ENCODE data around the gene YWHAB.

GRCh38 chr20:44887466-44887865 lies 2.0 kb downstream of the YWHAB start:
- TF ChIP-seq CTCF (IDR thresholded peaks at IDR 0.05) (no peak), EZH2 (IDR thresholded peaks at IDR 0.05; ENCODE audit: borderline replicate concordance, insufficient read depth, low read depth, low read length, poor library complexity, severe bottlenecking) (no peak)

All from B cell (primary cell).